HEK293 (cell line): ENCODE measurements around the gene ZNHIT2.

ENCODE experiments used
- CTCF ChIP-seq: fragments of 450-650 bp; formaldehyde crosslinking; IDR thresholded peaks from 2 replicates; pipeline ENCODE4 v1.5.1; 2016; ENCODE audit warnings: missing biosample characterization, missing genetic modification characterization
- TF ChIP-seq, protein P1 (sequence below): fragments of 450-650 bp; formaldehyde crosslinking; IDR thresholded peaks from 2 replicates; pipeline ENCODE4 v1.5.1; 2016; ENCODE audit warnings: missing biosample characterization, missing genetic modification characterization

DNA sequence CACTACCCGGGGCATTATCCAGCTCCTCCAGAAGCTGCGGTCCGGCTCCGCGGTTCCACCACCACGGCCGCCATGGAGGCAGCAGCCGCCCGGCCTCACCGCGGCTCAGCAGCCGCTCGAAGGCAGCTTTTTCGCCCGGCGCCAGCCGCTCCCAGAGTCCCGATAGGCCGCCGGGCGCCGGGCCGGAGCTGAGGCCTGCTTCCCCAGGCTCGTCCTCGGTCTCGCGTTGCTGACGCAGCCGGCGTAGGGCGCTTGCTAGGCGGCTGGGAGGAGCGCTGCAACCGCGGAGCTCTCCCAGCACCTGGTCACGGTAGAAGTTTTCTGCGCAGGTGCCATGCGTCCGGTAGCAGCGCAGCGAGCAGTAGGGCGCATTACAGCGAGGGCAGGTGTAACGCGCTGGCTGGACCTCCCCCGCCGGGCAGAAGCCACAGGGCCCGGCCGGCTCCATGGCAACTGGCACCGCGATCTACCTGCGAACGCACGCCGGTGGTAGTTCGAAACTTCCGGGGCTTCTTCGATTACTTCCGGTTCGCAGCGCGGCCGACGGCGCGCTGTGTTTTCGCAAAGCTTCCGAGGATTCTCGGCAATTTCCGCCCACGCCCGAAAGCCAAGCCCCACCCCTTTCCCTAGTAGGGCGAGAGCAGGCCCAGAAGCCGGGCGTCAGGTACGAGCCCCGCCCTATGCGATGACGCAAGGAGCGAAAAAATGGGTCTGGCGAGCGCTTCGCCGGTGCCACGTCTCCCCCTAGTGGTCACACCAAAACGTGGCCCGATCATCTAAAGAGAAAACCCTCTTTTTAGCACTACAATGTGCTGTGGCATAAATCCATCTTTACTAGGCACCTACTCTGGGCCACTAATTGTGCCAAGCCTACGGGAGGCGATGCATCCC lies at the start of gene ZNHIT2:
- peak; percentile 78 for TF ChIP-seq CTCF (tag by site-specific recombination)
- TF ChIP-seq, protein P1, sequence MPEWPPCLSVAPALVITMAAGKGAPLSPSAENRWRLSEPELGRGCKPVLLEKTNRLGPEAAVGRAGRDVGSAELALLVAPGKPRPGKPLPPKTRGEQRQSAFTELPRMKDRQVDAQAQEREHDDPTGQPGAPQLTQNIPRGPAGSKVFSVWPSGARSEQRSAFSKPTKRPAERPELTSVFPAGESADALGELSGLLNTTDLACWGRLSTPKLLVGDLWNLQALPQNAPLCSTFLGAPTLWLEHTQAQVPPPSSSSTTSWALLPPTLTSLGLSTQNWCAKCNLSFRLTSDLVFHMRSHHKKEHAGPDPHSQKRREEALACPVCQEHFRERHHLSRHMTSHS (tag by site-specific recombination): no peak
